Suppressor macrophage treated with lipopolysaccharide for 1 hour (primary cell): ENCODE results near the gene MBP.
A peak's percentile ranks its signal among the peaks of the same experiment; 100 is the strongest.

ENCODE experiments used
- DNase-seq, 3 donors: peaks; one replicate each; pipeline ENCODE4 v3.0.0-alpha.2; 2020 to 2022

The MBP gene

GRCh38 chr18:77133051-77133834, 660 bp upstream of the MBP start:
- peak in 2 of 3 donors; percentile 43 to 58 for DNase-seq

- peak; percentile 67 to 87 (median 73) for DNase-seq
Measured at GRCh38 chr18:77131652-77132368, 773 bp downstream of the MBP start.

GRCh38 chr18:77131100-77131651, 1.4 kb downstream of the MBP start:
- DNase-seq: peak; percentile 96 to 98 (median 98)

- DNase-seq: peak in 2 of 3 donors; percentile 41 to 46
Measured at GRCh38 chr18:77130229-77131099, 2.1 kb downstream of the MBP start.

GRCh38 chr18:77129150-77129551, 3.4 kb downstream of the MBP start:
- DNase-seq: no peak

GRCh38 chr18:77127769-77128671, 4.6 kb downstream of the MBP start:
- DNase-seq: peak; percentile 82 to 92 (median 86)

GRCh38 chr18:77124452-77124922, 8.1 kb downstream of the MBP start:
- peak in 1 of 3 donors; percentile 40 for DNase-seq

- DNase-seq: no peak
Measured at GRCh38 chr18:77123320-77124231, 9.0 kb downstream of the MBP start.

- DNase-seq: no peak
Measured at GRCh38 chr18:77121523-77121922, 11.1 kb downstream of the MBP start.

- no peak for DNase-seq
Measured at GRCh38 chr18:77119851-77120491, 12.6 kb downstream of the MBP start.

- no peak for DNase-seq
Measured at GRCh38 chr18:77119101-77119850, 13.3 kb downstream of the MBP start.

GRCh38 chr18:77118256-77119090, 14.1 kb downstream of the MBP start:
- no peak for DNase-seq

- no peak for DNase-seq
Measured at GRCh38 chr18:77116201-77117080, 16.1 kb downstream of the MBP start.

- no peak for DNase-seq
Measured at GRCh38 chr18:77115192-77115953, 17.2 kb downstream of the MBP start.

- DNase-seq: peak; percentile 96 to 99 (median 98)
Measured at GRCh38 chr18:77114415-77115191, 18.0 kb downstream of the MBP start.

- DNase-seq: no peak
Measured at GRCh38 chr18:77114152-77114414, 18.5 kb downstream of the MBP start.
